Measurements from ENCODE around the gene GRHL3. TPM values are rescaled to one million over a fixed set of nuclear protein-coding genes. Genes with fewer than 3 reads are reported as not detected.

GRHL3 gene
- total and polyA plus RNA-seq, 2 donors (not counting 3 experiments of a cell fraction or from before 2014, with no cell fraction given) = not detected

GRCh38 chr1:24293392-24294227 lies 25.5 kb upstream of the GRHL3 start:
- POLR2A ChIA-PET = no interaction called here
- intact Hi-C loops (cut with micrococcal nuclease) = no loop called here
- H2AFZ ChIP-seq (ENCODE audit: low read depth, low read length) = no peak overlapping the region

More at GRCh38 chr1:24293392-24294227, 25.5 kb upstream of the GRHL3 start:
- dilution Hi-C loops (cut with MboI; ENCODE audit: extremely low pct_ligation_motif_present, low sequenced_read_pairs) = no loop called here
- Histone ChIP-seq H3K79me2 (ENCODE audit: control insufficient read depth, insufficient read depth, low read length) (no peaks in the 10 kb centered on the region), H3K27ac (ENCODE audit: insufficient read depth, low read depth, low read length) (no peak overlapping the region), H3K4me2 (ENCODE audit: insufficient read depth, low read length) (no peak overlapping the region), H3K4me3 (replicated peaks in 1 of 3; ENCODE audit: insufficient read depth in 1 of 3, low read depth in 1 of 3, low read length in 3 of 3) (no peak overlapping the region), H3K36me3 (ENCODE audit: control insufficient read depth in 2 of 2, extremely low read depth in 1 of 2, insufficient read depth in 2 of 2, low read length in 2 of 2) (no peaks in the 10 kb centered on the region), H4K20me1 (replicated peaks; ENCODE audit: control insufficient read depth, extremely low read depth, insufficient read depth, low read length) (no peaks in the 10 kb centered on the region), H3K27me3 (ENCODE audit: control insufficient read depth in 2 of 2, insufficient read depth in 2 of 2, low read length in 2 of 2) (peaks cover 0 to 3% of the 10 kb centered on the region in 2 experiments), H3K4me1 (ENCODE audit: control insufficient read depth, extremely low read depth, insufficient read depth, low read length) (peaks cover 18% of the 10 kb centered on the region), H3K9me3 (replicated peaks; ENCODE audit: control insufficient read depth, insufficient read depth, low read length) (no peaks in the 10 kb centered on the region), H3K9me1 (replicated peaks; ENCODE audit: control insufficient read depth, extremely low read depth, insufficient read depth, low read length) (no peaks in the 10 kb centered on the region), H3K9ac (replicated peaks; ENCODE audit: extremely low read depth, insufficient read depth, low read length) (no peak overlapping the region)
- BruUV-seq (replicated peaks) = no TSS peak
- TF ChIP-seq, protein P1, sequence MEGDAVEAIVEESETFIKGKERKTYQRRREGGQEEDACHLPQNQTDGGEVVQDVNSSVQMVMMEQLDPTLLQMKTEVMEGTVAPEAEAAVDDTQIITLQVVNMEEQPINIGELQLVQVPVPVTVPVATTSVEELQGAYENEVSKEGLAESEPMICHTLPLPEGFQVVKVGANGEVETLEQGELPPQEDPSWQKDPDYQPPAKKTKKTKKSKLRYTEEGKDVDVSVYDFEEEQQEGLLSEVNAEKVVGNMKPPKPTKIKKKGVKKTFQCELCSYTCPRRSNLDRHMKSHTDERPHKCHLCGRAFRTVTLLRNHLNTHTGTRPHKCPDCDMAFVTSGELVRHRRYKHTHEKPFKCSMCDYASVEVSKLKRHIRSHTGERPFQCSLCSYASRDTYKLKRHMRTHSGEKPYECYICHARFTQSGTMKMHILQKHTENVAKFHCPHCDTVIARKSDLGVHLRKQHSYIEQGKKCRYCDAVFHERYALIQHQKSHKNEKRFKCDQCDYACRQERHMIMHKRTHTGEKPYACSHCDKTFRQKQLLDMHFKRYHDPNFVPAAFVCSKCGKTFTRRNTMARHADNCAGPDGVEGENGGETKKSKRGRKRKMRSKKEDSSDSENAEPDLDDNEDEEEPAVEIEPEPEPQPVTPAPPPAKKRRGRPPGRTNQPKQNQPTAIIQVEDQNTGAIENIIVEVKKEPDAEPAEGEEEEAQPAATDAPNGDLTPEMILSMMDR (IDR thresholded peaks at IDR 0.05; ENCODE audit: extremely low read depth in 1 of 2, insufficient read depth in 1 of 2, low read depth in 1 of 2, low read length in 2 of 2) = no peak
- TF ChIP-seq MYC (IDR thresholded peaks at IDR 0.05; ENCODE audit: low read depth, low read length) = no peak
- no peak for TF ChIP-seq JUN (IDR thresholded peaks at IDR 0.05; ENCODE audit: borderline replicate concordance, insufficient read depth, insufficient read length, low read depth)
- no peak for TF ChIP-seq GATA2 (IDR thresholded peaks at IDR 0.05; ENCODE audit: insufficient read depth, insufficient read length, low read depth, low read length)
- no peak for TF ChIP-seq POLR2A (IDR thresholded peaks at IDR 0.05; ENCODE audit: low read depth, low read length)
- TF ChIP-seq EZH2 (IDR thresholded peaks at IDR 0.05; ENCODE audit: borderline replicate concordance, low read depth, low read length, severe bottlenecking) = no peak
- no peak for TF ChIP-seq POLR2AphosphoS5 (IDR thresholded peaks at IDR 0.05; ENCODE audit: insufficient read depth, low read depth, low read length)
- no peak for TF ChIP-seq FOS (IDR thresholded peaks at IDR 0.05; ENCODE audit: borderline replicate concordance, insufficient read depth, low read length)
- TF ChIP-seq MAX (IDR thresholded peaks at IDR 0.05; ENCODE audit: insufficient read depth, insufficient read length) = no peak
- FAIRE-seq = no peak
- CTCF ChIA-PET = interaction anchor here (0.8 to 1.2 kb wide), 3 partner anchors 15 to 31 kb away, joined by 3 read pairs; no protein-coding TSS in a partner anchor
- DNase-seq (ENCODE audit: low read depth, low spot score) = no peak
